ENCODE measurements around the gene CCSER1. TPM values are rescaled to one million over a fixed set of nuclear protein-coding genes. Genes with fewer than 3 reads are reported as not detected.

The CCSER1 gene
- polyA plus RNA-seq, 3 donors: 0.09 to 0.75 (median 0.13) TPM

GRCh38 chr4:90753068-90753467, 625.9 kb downstream of the CCSER1 start:
- Histone ChIP-seq H3K4me2 (replicated peaks; ENCODE audit: extremely low read depth, low read length, poor library complexity, severe bottlenecking) (no peak overlapping the region), H3K9ac (ENCODE audit: insufficient read depth, low read length, poor library complexity, severe bottlenecking) (no peak overlapping the region), H3K9me3 (replicated peaks in 1 of 2; ENCODE audit: control insufficient read depth in 1 of 2, insufficient read depth in 1 of 2, low read length in 2 of 2) (no peaks in the 10 kb centered on the region), H2AFZ (ENCODE audit: insufficient read depth, low read depth, low read length, poor library complexity, severe bottlenecking) (no peak overlapping the region), H3K4me1 (ENCODE audit: control insufficient read depth in 1 of 2, insufficient read depth in 2 of 2, low read length in 2 of 2) (no peaks in the 10 kb centered on the region), H3K27me3 (ENCODE audit: control insufficient read depth in 2 of 2, insufficient read depth in 2 of 2, low read length in 2 of 2) (no peaks in the 10 kb centered on the region), H3K36me3 (replicated peaks in 1 of 2; ENCODE audit: control insufficient read depth in 1 of 2, insufficient read depth in 2 of 2, low read length in 2 of 2) (no peaks in the 10 kb centered on the region), H3K27ac (ENCODE audit: low read depth in 1 of 2, low read length in 2 of 2) (no peak overlapping the region), H4K20me1 (ENCODE audit: insufficient read depth, low read length) (no peaks in the 10 kb centered on the region), H3K4me3 (replicated peaks in 1 of 3; ENCODE audit: low read depth in 2 of 3, low read length in 3 of 3) (no peak overlapping the region), H3K79me2 (ENCODE audit: insufficient read depth, low read length) (no peaks in the 10 kb centered on the region)
- TF ChIP-seq CTCF (IDR thresholded peaks at IDR 0.05): no peak
- H3K36me3 Mint-ChIP-seq: no peaks in the 10 kb centered on the region
- DNase-seq: no peak
- intact Hi-C loops (cut with micrococcal nuclease): no loop called here
- H3K4me3 Mint-ChIP-seq: no peak overlapping the region
- H3K27ac Mint-ChIP-seq: no peak overlapping the region
- no peaks in the 10 kb centered on the region for H3K4me1 Mint-ChIP-seq
- H3K27me3 Mint-ChIP-seq (ENCODE audit: low read depth in 3 of 3): no peaks in the 10 kb centered on the region
- H3K9me3 Mint-ChIP-seq: peaks cover 0 to 4% (median 2%) of the 10 kb centered on the region in 7 donors

- H3K27me3 ChIP-seq (ENCODE audit: control insufficient read depth in 2 of 2, insufficient read depth in 2 of 2, low read length in 2 of 2): no peaks in the 10 kb centered on the region
- H3K4me1 ChIP-seq (ENCODE audit: control insufficient read depth in 1 of 2, insufficient read depth in 2 of 2, low read length in 2 of 2): no peaks in the 10 kb centered on the region
- H3K36me3 ChIP-seq (replicated peaks in 1 of 2; ENCODE audit: control insufficient read depth in 1 of 2, insufficient read depth in 2 of 2, low read length in 2 of 2): no peaks in the 10 kb centered on the region
- no peaks in the 10 kb centered on the region for H3K9me3 ChIP-seq (replicated peaks in 1 of 2; ENCODE audit: control insufficient read depth in 1 of 2, insufficient read depth in 1 of 2, low read length in 2 of 2)
- H3K9me3 Mint-ChIP-seq: peaks cover 0 to 6% (median 2%) of the 10 kb centered on the region in 7 donors
- H3K36me3 Mint-ChIP-seq: no peaks in the 10 kb centered on the region
- no peak overlapping the region for H3K4me3 Mint-ChIP-seq
- no peak overlapping the region for H2AFZ ChIP-seq (ENCODE audit: insufficient read depth, low read depth, low read length, poor library complexity, severe bottlenecking)
- no peak overlapping the region for H3K4me2 ChIP-seq (replicated peaks; ENCODE audit: extremely low read depth, low read length, poor library complexity, severe bottlenecking)
- H3K79me2 ChIP-seq (ENCODE audit: insufficient read depth, low read length): no peaks in the 10 kb centered on the region
- H3K27me3 Mint-ChIP-seq (ENCODE audit: low read depth in 3 of 3): no peaks in the 10 kb centered on the region
- no peak for DNase-seq
- intact Hi-C loops (cut with micrococcal nuclease): no loop called here
- H3K9ac ChIP-seq (ENCODE audit: insufficient read depth, low read length, poor library complexity, severe bottlenecking): no peak overlapping the region
- no peak overlapping the region for H3K27ac ChIP-seq (ENCODE audit: low read depth in 1 of 2, low read length in 2 of 2)
- no peak for TF ChIP-seq CTCF (IDR thresholded peaks at IDR 0.05)
- WGBS (ENCODE audit: insufficient coverage): 100% methylated on average over 1 of the region's 2 CpGs
- H3K4me3 ChIP-seq (replicated peaks in 1 of 3; ENCODE audit: low read depth in 2 of 3, low read length in 3 of 3): no peak overlapping the region
- no peaks in the 10 kb centered on the region for H4K20me1 ChIP-seq (ENCODE audit: insufficient read depth, low read length)
- H3K4me1 Mint-ChIP-seq: no peaks in the 10 kb centered on the region
- no peak overlapping the region for H3K27ac Mint-ChIP-seq
These were observed 630.4 kb downstream of the CCSER1 start for GRCh38 chr4:90757534-90758060.

All from CD14-positive monocyte (primary cell).